Left lung (tissue), 10 donors: ENCODE results near the gene SOX6. TPM values are rescaled to one million over a fixed set of nuclear protein-coding genes. Genes with fewer than 3 reads are reported as not detected.

Source experiments
- ATAC-seq: fragments of 200-7000 bp; cut with Tn5 transposase; one replicate; pipeline ENCODE4 v1.9.1; 2020; ENCODE audit warnings: moderate library complexity
- DNase-seq, 4 donors: peaks; one replicate each; pipeline ENCODE4 v3.0.0-alpha.2; 2013 to 2020
- H3K27ac ChIP-seq, 2 donors: fragments of 200-600 bp; sonication (generic) in 1 of 2; one replicate each; pipeline versions ENCODE4 v1.5.0 to v1.8.0; 2020 to 2021
- H3K27me3 ChIP-seq, 2 donors: fragments of 200-600 bp; sonication (generic) in 1 of 2; one replicate each; pipeline versions ENCODE4 v1.5.0 to v1.8.0; 2020 to 2021
- H3K36me3 ChIP-seq, 2 donors: fragments of 200-600 bp; sonication (generic) in 1 of 2; one replicate each; pipeline versions ENCODE4 v1.5.0 to v1.8.0; 2020 to 2021
- H3K4me1 ChIP-seq, 2 donors: fragments of 200-600 bp; one replicate each; pipeline ENCODE4 v1.8.0; 2021
- H3K4me3 ChIP-seq, 2 donors: fragments of 200-600 bp; sonication (generic) in 1 of 2; one replicate each; pipeline versions ENCODE4 v1.5.0 to v1.8.0; 2020 to 2021; ENCODE audit warnings: mild to moderate bottlenecking in 1 of 2
- H3K9me3 ChIP-seq, 2 donors: fragments of 200-600 bp; sonication (generic) in 1 of 2; one replicate each; pipeline versions ENCODE4 v1.5.0 to v1.8.0; 2020 to 2021
- CTCF ChIP-seq, 2 donors: fragments of 200-600 bp; sonication (generic) in 1 of 2; IDR thresholded peaks; one replicate each; pipeline versions ENCODE4 v1.5.0 to v1.8.0; 2021; ENCODE audit warnings: antibody characterized with exemption in 2 of 2
- intact Hi-C, 2 donors: fragments of 100-400 bp; cut with DNase I; formaldehyde crosslinking; loops; one replicate each; pipeline versions ENCODE4 v1.11.2 to v1.14.2; 2022
- polyA plus RNA-seq, 6 donors: library from polyadenylated mRNA; unstranded; fragments of 120-200 nt; gene quantifications; one replicate each; pipeline ENCODE4 v1.2.1, GENCODE V29; 2013; ENCODE audit not compliant: insufficient read length in 6 of 6
- total RNA-seq, 2 donors: library from RNA; stranded (reverse); fragmentation: NEBNext Ultra II Directional; extraction: Animal tissue kit (Norgen Biotek cat#: 25700); gene quantifications; one replicate each; pipeline ENCODE4 v1.2.1, GENCODE V29; 2021
- donor health status: DM: no; HTN: yes; CAD: no.
- donor health status: DM: no; HTN: no; CAD: no.

The SOX6 gene
- total and polyA plus RNA-seq, 8 donors = 4.7 to 20.5 (median 15.6) TPM

- no peaks in the 10 kb centered on the region for H3K4me1 ChIP-seq
- no peak overlapping the region for H3K27ac ChIP-seq
- DNase-seq = no peak
- H3K27me3 ChIP-seq = no peaks in the 10 kb centered on the region
- no peaks in the 10 kb centered on the region for H3K36me3 ChIP-seq
- H3K4me3 ChIP-seq = no peak overlapping the region
- TF ChIP-seq CTCF (IDR thresholded peaks at IDR 0.05) = no peak
- intact Hi-C loops = no loop called here
- no peak for ATAC-seq
- H3K9me3 ChIP-seq = peaks cover 0 to 3% of the 10 kb centered on the region in 2 donors
Measured at GRCh38 chr11:16261836-16262644, 94.3 kb downstream of the SOX6 start.

GRCh38 chr11:16252373-16252772, 104.0 kb downstream of the SOX6 start:
- Histone ChIP-seq H3K27me3 (no peaks in the 10 kb centered on the region), H3K4me3 (no peak overlapping the region), H3K36me3 (no peaks in the 10 kb centered on the region), H3K27ac (no peak overlapping the region), H3K4me1 (no peaks in the 10 kb centered on the region), H3K9me3 (no peaks in the 10 kb centered on the region)
- TF ChIP-seq CTCF (IDR thresholded peaks at IDR 0.05) = no peak
- DNase-seq (no peak), ATAC-seq (no peak)
- intact Hi-C loops = no loop called here

GRCh38 chr11:16248248-16248647, 108.1 kb downstream of the SOX6 start:
- Histone ChIP-seq H3K27me3 (no peaks in the 10 kb centered on the region), H3K9me3 (peaks cover 0 to 7% of the 10 kb centered on the region in 2 donors), H3K4me1 (no peaks in the 10 kb centered on the region), H3K36me3 (no peaks in the 10 kb centered on the region), H3K27ac (no peak overlapping the region), H3K4me3 (no peak overlapping the region)
- intact Hi-C loops = no loop called here
- no peak for TF ChIP-seq CTCF (IDR thresholded peaks at IDR 0.05)
- ATAC-seq = no peak
- DNase-seq = no peak

GRCh38 chr11:16242806-16243205, 113.5 kb downstream of the SOX6 start:
- Histone ChIP-seq H3K4me1 (no peaks in the 10 kb centered on the region), H3K4me3 (no peak overlapping the region), H3K36me3 (no peaks in the 10 kb centered on the region), H3K27me3 (no peaks in the 10 kb centered on the region), H3K9me3 (peaks cover 0 to 7% of the 10 kb centered on the region in 2 donors), H3K27ac (no peak overlapping the region)
- no peak for TF ChIP-seq CTCF (IDR thresholded peaks at IDR 0.05)
- intact Hi-C loops = no loop called here
- DNase-seq = no peak
- ATAC-seq = no peak

- Histone ChIP-seq H3K4me3 (no peak overlapping the region), H3K27me3 (no peaks in the 10 kb centered on the region), H3K36me3 (no peaks in the 10 kb centered on the region), H3K4me1 (no peaks in the 10 kb centered on the region), H3K9me3 (peaks cover 0 to 6% of the 10 kb centered on the region in 2 donors), H3K27ac (no peak overlapping the region)
- intact Hi-C loops = no loop called here
- no peak for ATAC-seq
- DNase-seq = no peak
- TF ChIP-seq CTCF (IDR thresholded peaks at IDR 0.05) = no peak
Measured at GRCh38 chr11:16240687-16241086, 115.7 kb downstream of the SOX6 start.
